Lung (tissue), 12 donors: ENCODE data around the gene TACC3. TPM values are rescaled to one million over a fixed set of nuclear protein-coding genes. Genes with fewer than 3 reads are reported as not detected.

Source experiments
- ATAC-seq: fragments of 200-7000 bp; cut with Tn5 transposase; one replicate; pipeline ENCODE4 v1.9.1; 2020; ENCODE audit warnings: moderate number of reproducible peaks; ENCODE audit not compliant: insufficient read depth, low FRiP score
- DNase-seq, 3 donors: peaks; one replicate each; pipeline ENCODE4 v3.0.0-alpha.2; 2013 to 2017
- H3K27ac ChIP-seq, 2 donors: one replicate each; pipeline ENCODE4 v1.5.1; 2013; ENCODE audit warnings: mild to moderate bottlenecking in 2 of 2, moderate library complexity in 2 of 2, control low read depth in 1 of 2, inconsistent platforms in 1 of 2, low read depth in 1 of 2, low read length in 1 of 2
- H3K27me3 ChIP-seq, 3 donors: one replicate each; pipeline ENCODE4 v1.5.1; 2013; ENCODE audit warnings: low read length in 2 of 3; ENCODE audit not compliant: control insufficient read depth in 3 of 3, insufficient read depth in 3 of 3
- H3K36me3 ChIP-seq, 4 donors: one replicate each; pipeline ENCODE4 v1.5.1; 2013; ENCODE audit warnings: low read length in 4 of 4, mild to moderate bottlenecking in 1 of 4, moderate library complexity in 1 of 4; ENCODE audit not compliant: control insufficient read depth in 4 of 4, insufficient read depth in 4 of 4
- H3K4me1 ChIP-seq, 5 donors: one replicate each; pipeline ENCODE4 v1.5.1; 2013; ENCODE audit warnings: low read length in 5 of 5, mild to moderate bottlenecking in 2 of 5, moderate library complexity in 1 of 5; ENCODE audit not compliant: control insufficient read depth in 5 of 5, insufficient read depth in 5 of 5
- H3K4me3 ChIP-seq: one replicate; pipeline ENCODE4 v1.5.1; 2013; ENCODE audit warnings: mild to moderate bottlenecking, control low read depth, moderate library complexity
- H3K9ac ChIP-seq, 2 donors: one replicate each; pipeline ENCODE4 v1.5.1; 2013; ENCODE audit warnings: low read length in 2 of 2, control low read depth in 1 of 2; ENCODE audit not compliant: insufficient read depth in 1 of 2
- H3K9me3 ChIP-seq, 4 donors: one replicate each; pipeline ENCODE4 v1.5.1; 2013; ENCODE audit warnings: low read length in 3 of 4, mild to moderate bottlenecking in 1 of 4, moderate library complexity in 1 of 4; ENCODE audit not compliant: control insufficient read depth in 4 of 4, insufficient read depth in 3 of 4
- WGBS, 2 donors: extraction: QIAGEN DNeasy Blood & Tissue Kit; methylation state at CpG; one replicate each; pipeline ENCODE4 v1.1.7; 2013; 5-methylcytosine and 5-hydroxymethylcytosine counted together
- polyA plus RNA-seq, 2 donors: library from polyadenylated mRNA; stranded (reverse); fragments of 200-250 nt; gene quantifications; one replicate each; pipeline ENCODE4 v1.2.1, GENCODE V29; 2013
- total RNA-seq, 2 donors: library from RNA; depleted of rRNA in 1 of 2; stranded (reverse); fragments of >200 nt in 1 of 2; gene quantifications; one replicate each; pipeline ENCODE4 v1.2.1, GENCODE V29; 2014 to 2021
- TF ChIP-seq, protein P1 (sequence below): IDR thresholded peaks from 2 replicates; pipeline ENCODE4 v1.5.1; 2012; ENCODE audit warnings: mild to moderate bottlenecking; ENCODE audit errors: control extremely low read depth, extremely low read depth
- donor health status: control.
- donor health status: control.
- donor health status: Bipolar disorder and iron deficiency.
- donor health status: healthy.
- donor health status: DM: yes; HTN: yes; CAD: no.

Gene TACC3
- total and polyA plus RNA-seq, 4 donors, result 13.8 to 22.1 (median 18.5) TPM

DNA sequence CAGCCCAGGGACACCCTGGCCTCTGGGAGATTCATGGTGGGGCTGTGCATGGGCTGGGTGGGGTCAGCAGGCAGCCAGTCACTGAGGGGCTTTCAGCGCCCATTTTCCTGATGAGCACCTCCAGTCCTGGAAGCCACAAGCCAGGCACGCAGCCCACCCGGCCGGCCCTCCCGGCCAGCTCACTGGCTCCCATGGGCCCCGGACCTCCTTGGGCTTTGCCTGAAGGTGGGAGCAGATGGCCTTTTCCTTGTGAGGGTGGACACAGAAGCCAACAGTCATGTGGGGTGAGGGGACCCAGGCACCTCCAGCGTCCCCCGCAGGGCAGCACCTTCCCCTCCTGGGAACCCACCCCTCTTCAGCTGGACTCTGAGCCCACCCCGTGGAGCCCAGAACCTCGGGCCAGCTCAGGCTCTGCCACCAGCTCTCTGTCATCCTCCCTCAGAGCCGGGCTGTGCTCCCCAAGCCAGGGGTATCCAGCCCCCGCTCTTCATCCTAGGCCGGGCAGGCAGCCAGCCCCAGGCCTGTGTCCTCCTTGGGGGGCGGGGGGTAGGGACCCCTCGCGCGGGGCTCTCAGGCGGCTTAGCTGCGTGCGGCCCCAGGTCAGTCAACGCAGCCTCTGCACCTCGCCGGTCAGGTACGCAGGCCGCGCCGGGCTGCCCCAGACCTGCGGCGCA is 71.0 kb downstream of the TACC3 start:
- peak in 1 of 3 donors; percentile 24 for DNase-seq

GRCh38 chr4:1792832-1793495 is 71.6 kb downstream of the TACC3 start, which contains the start of gene FGFR3:
FGFR3 (plus strand) TSS chr4:1793293; CDS start chr4:1793935, 642 bp downstream.
- no peak within 1 kb of the TSS for H3K9ac ChIP-seq
- H3K4me1 ChIP-seq, result peaks cover 0 to 28% (median 14%) of the 10 kb centered on the region in 5 donors
- H3K9me3 ChIP-seq, result no peaks in the 10 kb centered on the region
- DNase-seq (peak; percentile 64 to 82 (median 73)), ATAC-seq (peak; percentile 73)
- TF ChIP-seq, protein P1, sequence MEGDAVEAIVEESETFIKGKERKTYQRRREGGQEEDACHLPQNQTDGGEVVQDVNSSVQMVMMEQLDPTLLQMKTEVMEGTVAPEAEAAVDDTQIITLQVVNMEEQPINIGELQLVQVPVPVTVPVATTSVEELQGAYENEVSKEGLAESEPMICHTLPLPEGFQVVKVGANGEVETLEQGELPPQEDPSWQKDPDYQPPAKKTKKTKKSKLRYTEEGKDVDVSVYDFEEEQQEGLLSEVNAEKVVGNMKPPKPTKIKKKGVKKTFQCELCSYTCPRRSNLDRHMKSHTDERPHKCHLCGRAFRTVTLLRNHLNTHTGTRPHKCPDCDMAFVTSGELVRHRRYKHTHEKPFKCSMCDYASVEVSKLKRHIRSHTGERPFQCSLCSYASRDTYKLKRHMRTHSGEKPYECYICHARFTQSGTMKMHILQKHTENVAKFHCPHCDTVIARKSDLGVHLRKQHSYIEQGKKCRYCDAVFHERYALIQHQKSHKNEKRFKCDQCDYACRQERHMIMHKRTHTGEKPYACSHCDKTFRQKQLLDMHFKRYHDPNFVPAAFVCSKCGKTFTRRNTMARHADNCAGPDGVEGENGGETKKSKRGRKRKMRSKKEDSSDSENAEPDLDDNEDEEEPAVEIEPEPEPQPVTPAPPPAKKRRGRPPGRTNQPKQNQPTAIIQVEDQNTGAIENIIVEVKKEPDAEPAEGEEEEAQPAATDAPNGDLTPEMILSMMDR, result no peak
- H3K4me3 ChIP-seq, result peak within 1 kb of the TSS; percentile 48
- no peaks in the 10 kb centered on the region for H3K36me3 ChIP-seq
- WGBS, 2 donors, result 2 to 7% methylated on average over 25 to 95 of the region's 95 CpGs
- no peaks in the 10 kb centered on the region for H3K27me3 ChIP-seq
- H3K27ac ChIP-seq, result peak within 1 kb of the TSS in 1 of 2 donors; percentile 10

More for the DNA sequence above, 71.0 kb downstream of the TACC3 start:
- Histone ChIP-seq H3K4me1 (peaks cover 0 to 28% (median 12%) of the 10 kb centered on the region in 5 donors), H3K4me3 (no peak overlapping the region), H3K9ac (no peak overlapping the region), H3K27me3 (no peaks in the 10 kb centered on the region), H3K36me3 (no peaks in the 10 kb centered on the region), H3K27ac (peak overlapping the region in 1 of 2 donors; percentile 10), H3K9me3 (no peaks in the 10 kb centered on the region)
- no peak for ATAC-seq
- 61 to 65% methylated on average over 27 to 29 of the region's 29 CpGs for WGBS, 2 donors
- TF ChIP-seq, protein P1, result no peak

- TF ChIP-seq, protein P1, result no peak
- no peaks in the 10 kb centered on the region for H3K9me3 ChIP-seq
- H3K27ac ChIP-seq, result no peak overlapping the region
- no peak overlapping the region for H3K9ac ChIP-seq
- H3K36me3 ChIP-seq, result no peaks in the 10 kb centered on the region
- H3K27me3 ChIP-seq, result no peaks in the 10 kb centered on the region
- 0 to 1% methylated on average over 10 to 42 of the region's 44 CpGs for WGBS, 2 donors
- DNase-seq (peak; percentile 54 to 58 (median 54)), ATAC-seq (no peak)
- H3K4me1 ChIP-seq, result peaks cover 0 to 29% (median 14%) of the 10 kb centered on the region in 5 donors
- H3K4me3 ChIP-seq, result peak overlapping the region; percentile 48
Observed at GRCh38 chr4:1793496-1793840, 72.1 kb downstream of the TACC3 start.
